H1 (cell line): ENCODE measurements around the gene RBP5. TPM values are rescaled to one million over a fixed set of nuclear protein-coding genes. Genes with fewer than 3 reads are reported as not detected.

ENCODE experiments used
- CTCF ChIA-PET: fragments of 300-600 bp; sonication (Branson Sonifier 250); formaldehyde crosslinking; loops from one replicate; lab custom pipeline; 2021; ENCODE audit not compliant: partially characterized antibody; lab: Charles Lee
- POLR2A ChIA-PET: fragments of 300-600 bp; sonication (Branson Sonifier 250); formaldehyde crosslinking; loops from one replicate; lab custom pipeline; 2021; ENCODE audit warnings: inconsistent platforms; ENCODE audit not compliant: partially characterized antibody; lab: Charles Lee
- DNase-seq, 2 experiments: peaks; one replicate each; pipeline versions ENCODE4 v3.0.0 to v3.0.0-alpha.2; 2010 to 2022; ENCODE audit warnings: low spot score in 2 of 2, low read depth in 1 of 2, mixed read lengths in 1 of 2
- FAIRE-seq: peaks from 2 replicates; lab custom pipeline; 2011; peaks lifted over from hg19 to GRCh38; lab: Jason Lieb, UNC
- H2AFZ ChIP-seq: 2 replicates; pipeline ENCODE4 v1.8.1; 2012; ENCODE audit warnings: low read length, inconsistent platforms
- H2AK5ac ChIP-seq: 2 replicates; pipeline ENCODE4 v1.6.1; 2013; ENCODE audit warnings: low read depth, low read length
- H2BK120ac ChIP-seq: replicated peaks from 2 replicates; pipeline ENCODE3; 2013; ENCODE audit warnings: low read depth, low read length, inconsistent platforms
- H2BK12ac ChIP-seq: 2 replicates; pipeline ENCODE4 v1.6.1; 2013; ENCODE audit warnings: low read depth, low read length
- H2BK15ac ChIP-seq: 2 replicates; pipeline ENCODE4 v1.6.1; 2013; ENCODE audit warnings: low read length
- H2BK20ac ChIP-seq: 2 replicates; pipeline ENCODE4 v1.6.1; 2013; ENCODE audit warnings: low read length
- H2BK5ac ChIP-seq: 2 replicates; pipeline ENCODE4 v1.6.1; 2013; ENCODE audit warnings: low read depth, low read length
- H3K14ac ChIP-seq: 2 replicates; pipeline ENCODE4 v1.6.1; 2013; ENCODE audit warnings: inconsistent platforms; ENCODE audit not compliant: insufficient read length
- H3K18ac ChIP-seq: 2 replicates; pipeline ENCODE4 v1.6.1; 2013; ENCODE audit warnings: low read length; ENCODE audit errors: extremely low read depth
- H3K23ac ChIP-seq: 2 replicates; pipeline ENCODE4 v1.6.1; 2013; ENCODE audit warnings: inconsistent platforms; ENCODE audit not compliant: insufficient read length
- H3K23me2 ChIP-seq: 2 replicates; pipeline ENCODE4 v1.6.1; 2013; ENCODE audit warnings: low read depth, low read length
- H3K27ac ChIP-seq: 2 replicates; pipeline ENCODE4 v1.6.1; 2011; ENCODE audit warnings: low read depth, low read length, inconsistent platforms
- H3K27me3 ChIP-seq, 4 experiments: replicated peaks in 1 of 4; 1 replicate in 1 of 4; 2 replicates in 3 of 4; pipeline versions ENCODE4 v1.6.1 to v1.8.1; 2011 to 2013; ENCODE audit warnings: low read length in 3 of 4, mild to moderate bottlenecking in 3 of 4, inconsistent platforms in 2 of 4, mixed read lengths in 2 of 4, moderate library complexity in 1 of 4; ENCODE audit not compliant: control insufficient read depth in 3 of 4, insufficient read depth in 3 of 4; ENCODE audit errors: extremely low read depth in 1 of 4
- H3K36me3 ChIP-seq, 4 experiments: 2 replicates each; pipeline versions ENCODE4 v1.6.1 to v1.8.1; 2011 to 2013; ENCODE audit warnings: mild to moderate bottlenecking in 4 of 4, low read length in 3 of 4, moderate library complexity in 2 of 4, control low read depth in 1 of 4, inconsistent platforms in 1 of 4; ENCODE audit not compliant: insufficient read depth in 4 of 4, control insufficient read depth in 2 of 4
- H3K4ac ChIP-seq: replicated peaks from 2 replicates; pipeline ENCODE3; 2013; ENCODE audit warnings: low read length, low read depth, mixed read lengths, inconsistent platforms; ENCODE audit not compliant: insufficient read length
- H3K4me1 ChIP-seq, 4 experiments: replicated peaks in 1 of 4; 1 replicate in 1 of 4; 2 replicates in 3 of 4; pipeline versions ENCODE4 v1.6.1 to v1.8.1; 2011 to 2013; ENCODE audit warnings: low read length in 3 of 4, inconsistent platforms in 2 of 4, mixed read lengths in 1 of 4; ENCODE audit not compliant: insufficient read depth in 4 of 4, control insufficient read depth in 3 of 4
- H3K4me2 ChIP-seq, 2 experiments: 2 replicates each; pipeline versions ENCODE4 v1.6.1 to v1.8.1; 2011 to 2013; ENCODE audit warnings: low read depth in 2 of 2, low read length in 2 of 2, control low read depth in 1 of 2, inconsistent platforms in 1 of 2, mild to moderate bottlenecking in 1 of 2; ENCODE audit not compliant: insufficient read depth in 1 of 2
- H3K4me3 ChIP-seq, 4 experiments: fragments of 200-600, 300-600 bp in 1 of 4; sonication (generic), shearing (Covaris generic), sonication (Bioruptor Twin) in 1 of 4; 2 replicates each; pipeline versions ENCODE4 v1.5.1 to v1.8.1; 2011 to 2016; ENCODE audit warnings: low read length in 4 of 4, low read depth in 3 of 4, control low read depth in 2 of 4, inconsistent platforms in 2 of 4, mild to moderate bottlenecking in 2 of 4, mixed read lengths in 1 of 4, moderate library complexity in 1 of 4; ENCODE audit not compliant: insufficient read depth in 2 of 4; ENCODE audit errors: extremely low read depth in 1 of 4
- H3K56ac ChIP-seq: replicated peaks from 2 replicates; pipeline ENCODE3; 2013; ENCODE audit warnings: low read depth, mild to moderate bottlenecking, mixed read lengths, low read length, inconsistent platforms; ENCODE audit not compliant: insufficient read length
- H3K79me1 ChIP-seq: 2 replicates; pipeline ENCODE4 v1.6.1; 2013; ENCODE audit warnings: low read depth, low read length, control low read depth
- H3K79me2 ChIP-seq, 2 experiments: 2 replicates each; pipeline versions ENCODE4 v1.6.1 to v1.8.1; 2012 to 2013; ENCODE audit warnings: low read length in 2 of 2, mild to moderate bottlenecking in 2 of 2, inconsistent platforms in 1 of 2; ENCODE audit not compliant: insufficient read depth in 2 of 2, control insufficient read depth in 1 of 2
- H3K9ac ChIP-seq, 4 experiments: replicated peaks in 1 of 4; 1 replicate in 1 of 4; 2 replicates in 3 of 4; pipeline versions ENCODE4 v1.6.1 to v1.8.1; 2011 to 2013; ENCODE audit warnings: low read depth in 3 of 4, low read length in 3 of 4, control low read depth in 2 of 4, mild to moderate bottlenecking in 2 of 4, moderate library complexity in 2 of 4, inconsistent platforms in 1 of 4; ENCODE audit errors: extremely low read depth in 1 of 4
- H3K9me3 ChIP-seq, 2 experiments: 2 replicates each; pipeline versions ENCODE4 v1.6.1 to v1.8.1; 2012 to 2013; ENCODE audit warnings: mild to moderate bottlenecking in 2 of 2, moderate library complexity in 2 of 2, control low read depth in 1 of 2, inconsistent platforms in 1 of 2, low read depth in 1 of 2, low read length in 1 of 2, mixed read lengths in 1 of 2; ENCODE audit not compliant: insufficient read depth in 2 of 2
- H4K20me1 ChIP-seq, 2 experiments: replicated peaks in 1 of 2; 2 replicates each; pipeline versions ENCODE3 to v1.8.1; 2011 to 2013; ENCODE audit warnings: inconsistent platforms in 2 of 2, low read length in 2 of 2, mild to moderate bottlenecking in 1 of 2; ENCODE audit not compliant: insufficient read depth in 2 of 2, control insufficient read depth in 1 of 2
- H4K5ac ChIP-seq: 2 replicates; pipeline ENCODE4 v1.6.1; 2013; ENCODE audit warnings: low read length, low read depth, mixed read lengths, inconsistent platforms; ENCODE audit not compliant: insufficient read length
- H4K8ac ChIP-seq: 2 replicates; pipeline ENCODE4 v1.8.0; 2013; ENCODE audit warnings: mild to moderate bottlenecking, moderate library complexity, low read length, inconsistent platforms; ENCODE audit not compliant: insufficient read depth; ENCODE audit errors: extremely low read depth
- H4K91ac ChIP-seq: replicated peaks from 2 replicates; pipeline ENCODE3; 2013; ENCODE audit warnings: low read length, mixed read lengths, inconsistent platforms; ENCODE audit not compliant: insufficient read length
- CTCF ChIP-seq, 3 experiments: IDR thresholded peaks; 1 replicate in 2 of 3; 2 replicates in 1 of 3; pipeline versions ENCODE4 v1.5.1 to v1.6.1; 2011; ENCODE audit warnings: low read length in 3 of 3, mild to moderate bottlenecking in 3 of 3, inconsistent platforms in 2 of 3, low read depth in 1 of 3, moderate library complexity in 1 of 3; ENCODE audit not compliant: insufficient read depth in 1 of 3; ENCODE audit errors: control extremely low read depth in 1 of 3
- KDM4A ChIP-seq: IDR thresholded peaks from one replicate; pipeline ENCODE4 v1.7.1; 2012; ENCODE audit warnings: low read depth, mild to moderate bottlenecking, moderate library complexity, low read length, inconsistent platforms; ENCODE audit not compliant: severe bottlenecking
- MAFK ChIP-seq: IDR thresholded peaks from 2 replicates; pipeline ENCODE4 v1.6.1; 2012; ENCODE audit warnings: low read depth, mild to moderate bottlenecking, improper control_type of control experiment, low read length
- POU5F1 ChIP-seq: IDR thresholded peaks from 2 replicates; pipeline ENCODE4 v1.6.1; 2011; ENCODE audit warnings: low read depth, mild to moderate bottlenecking, low read length, moderate library complexity
- RAD21 ChIP-seq, 2 experiments: IDR thresholded peaks in 1 of 2; conservative IDR thresholded peaks in 1 of 2; 2 replicates each; pipeline ENCODE4 v1.6.1; 2011; ENCODE audit warnings: low read depth in 2 of 2, low read length in 2 of 2, improper control_type of control experiment in 1 of 2, inconsistent platforms in 1 of 2, mild to moderate bottlenecking in 1 of 2, moderate library complexity in 1 of 2
- SIRT6 ChIP-seq: IDR thresholded peaks from one replicate; pipeline ENCODE4 v1.7.1; 2012; ENCODE audit warnings: low read length, inconsistent platforms
- SP2 ChIP-seq: IDR thresholded peaks from 2 replicates; pipeline ENCODE4 v1.6.1; 2012; ENCODE audit warnings: mild to moderate bottlenecking, low read length, inconsistent platforms
- TCF12 ChIP-seq: IDR thresholded peaks from 2 replicates; pipeline ENCODE4 v1.6.1; 2011; ENCODE audit warnings: low read depth, mild to moderate bottlenecking, low read length
- YY1 ChIP-seq: IDR thresholded peaks from 2 replicates; pipeline ENCODE4 v1.6.1; 2011; ENCODE audit warnings: low read depth, mild to moderate bottlenecking, low read length
- ZNF274 ChIP-seq: IDR thresholded peaks from 2 replicates; pipeline ENCODE4 v1.7.0; 2012; ENCODE audit warnings: low read length, borderline replicate concordance; ENCODE audit errors: extremely low read depth
- WGBS, 2 experiments: shearing (Covaris generic) in 1 of 2; methylation state at CpG; one replicate each; pipeline versions ENCODE4 v1.1.6 to v1.1.7; 2013 to 2015; ENCODE audit warnings: low lambda C conversion rate in 2 of 2, mixed read lengths in 2 of 2, inconsistent platforms in 1 of 2, low coverage in 1 of 2, missing lambda C conversion rate in 1 of 2; ENCODE audit not compliant: insufficient replicate concordance in 2 of 2, insufficient coverage in 1 of 2, insufficient read length in 1 of 2; ENCODE audit errors: extremely low coverage in 1 of 2, missing lambda C conversion rate in 1 of 2; 5-methylcytosine and 5-hydroxymethylcytosine counted together
- polyA plus RNA-seq, 7 experiments: library from polyadenylated mRNA; depleted of rRNA in 3 of 7; stranded (reverse) in 5 of 7; unstranded in 2 of 7; fragments of >200 nt in 5 of 7; fragments of 200-250 nt in 2 of 7; gene quantifications; 1 replicate in 5 of 7; 2 replicates in 1 of 7; 4 replicates in 1 of 7; pipeline versions ENCODE4 v1.2.1 to v1.2.3, GENCODE V29; 2011 to 2013; ENCODE audit warnings: missing spikeins in 2 of 7, mixed read lengths in 2 of 7
- total RNA-seq: library from RNA; stranded (reverse); fragmentation: NEBNext Ultra II Directional; extraction: Animal tissue kit (Norgen Biotek cat#: 25700); gene quantifications from 2 replicates; pipeline ENCODE4 v1.2.1, GENCODE V29; 2021
- TF ChIP-seq, protein P1 (sequence below): IDR thresholded peaks from 2 replicates; pipeline ENCODE4 v1.6.1; 2012; ENCODE audit warnings: inconsistent platforms

RBP5 gene
- total and polyA plus RNA-seq, 2 of the 8 experiments (the other 6 are each of a cell fraction or from before 2014, with no cell fraction given): 1.2 to 1.9 TPM

- no peak overlapping the region for H2BK5ac ChIP-seq
- no peak overlapping the region for H3K4ac ChIP-seq
- no peaks in the 10 kb centered on the region for H3K23me2 ChIP-seq
- H3K4me1 ChIP-seq: no peaks in the 10 kb centered on the region
- H4K5ac ChIP-seq: no peak overlapping the region
- no peak overlapping the region for H4K8ac ChIP-seq
- no peak overlapping the region for H2AK5ac ChIP-seq
- H2BK12ac ChIP-seq: no peak overlapping the region
- H2BK20ac ChIP-seq: no peak overlapping the region
- no peak overlapping the region for H3K27ac ChIP-seq
- no peak overlapping the region for H3K23ac ChIP-seq
- ChIA-PET CTCF (interaction anchor here (0.6 to 9.8 kb wide), 17 partner anchors 8 to 1980 kb away, joined by 3 to 151 read pairs (median 9); partner anchors contain the start of genes C1S and PEX5), POLR2A (interaction anchor here (1.2 to 1.3 kb wide), 2 partner anchors 34 to 200 kb away, joined by 3 read pairs; partner anchors contain the start of genes C12orf57 and RNU7-1)
- H3K79me2 ChIP-seq: no peaks in the 10 kb centered on the region
- H3K27me3 ChIP-seq: no peaks in the 10 kb centered on the region
- H3K14ac ChIP-seq: no peak overlapping the region
- H3K56ac ChIP-seq: no peak overlapping the region
- no peak overlapping the region for H3K9ac ChIP-seq
- FAIRE-seq (no peak), DNase-seq (no peak)
- no peak overlapping the region for H3K4me3 ChIP-seq
- H4K20me1 ChIP-seq: no peaks in the 10 kb centered on the region
- H3K36me3 ChIP-seq: peaks cover 0 to 7% (median 0%) of the 10 kb centered on the region in 4 experiments; a peak in 4 of 8 replicates
- 93% methylated on average over 7 of the region's 7 CpGs; no CpG with 5 or more reads in 1 of the 2 experiments for WGBS, 2 experiments
- H2AFZ ChIP-seq: no peak overlapping the region
- peaks cover 0 to 3% of the 10 kb centered on the region in 2 experiments; a peak in 1 of 4 replicates for H3K9me3 ChIP-seq
- H4K91ac ChIP-seq: no peak overlapping the region
- no peak overlapping the region for H3K4me2 ChIP-seq
- H2BK120ac ChIP-seq: no peak overlapping the region
- no peaks in the 10 kb centered on the region for H3K79me1 ChIP-seq
- H2BK15ac ChIP-seq: no peak overlapping the region
- H3K18ac ChIP-seq: no peak overlapping the region
- no peak for TF ChIP-seq POU5F1
- TF ChIP-seq RAD21 (IDR thresholded peaks at IDR 0.05 in 1 of 2, conservative IDR thresholded peaks at IDR 0.05 in 1 of 2; ENCODE audit: low read depth in 2 of 2, low read length in 2 of 2): no peak
- no peak for TF ChIP-seq TCF12
- TF ChIP-seq SIRT6: no peak
- TF ChIP-seq, protein P1, sequence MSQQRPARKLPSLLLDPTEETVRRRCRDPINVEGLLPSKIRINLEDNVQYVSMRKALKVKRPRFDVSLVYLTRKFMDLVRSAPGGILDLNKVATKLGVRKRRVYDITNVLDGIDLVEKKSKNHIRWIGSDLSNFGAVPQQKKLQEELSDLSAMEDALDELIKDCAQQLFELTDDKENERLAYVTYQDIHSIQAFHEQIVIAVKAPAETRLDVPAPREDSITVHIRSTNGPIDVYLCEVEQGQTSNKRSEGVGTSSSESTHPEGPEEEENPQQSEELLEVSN: no peak
- TF ChIP-seq ZNF274: no peak
- no peak for TF ChIP-seq CTCF (IDR thresholded peaks at IDR 0.05; ENCODE audit: control extremely low read depth in 1 of 3, insufficient read depth in 1 of 3, low read depth in 1 of 3, low read length in 3 of 3)
- no peak for TF ChIP-seq SP2
- no peak for TF ChIP-seq MAFK
- no peak for TF ChIP-seq KDM4A
- TF ChIP-seq YY1: no peak
These were observed 14.9 kb upstream of the RBP5 start for GRCh38 chr12:7143564-7143963.
